Measurements from ENCODE around the gene TSPYL6.

- TF ChIP-seq CTCF (IDR thresholded peaks at IDR 0.05; ENCODE audit: low read depth, low read length, poor library complexity, severe bottlenecking), result no peak
- no peak for TF ChIP-seq EZH2phosphoT487 (IDR thresholded peaks at IDR 0.05; ENCODE audit: borderline replicate concordance, low read length)
Observed at GRCh38 chr2:54259413-54260240, 3.6 kb upstream of the TSPYL6 start.
